ENCODE measurements around the gene TNFRSF21. TPM values are rescaled to one million over a fixed set of nuclear protein-coding genes. Genes with fewer than 3 reads are reported as not detected.

The TNFRSF21 gene
- total RNA-seq, 1 donor from 2014 or later: 1.8 TPM

- TF ChIP-seq CTCF (IDR thresholded peaks at IDR 0.05): no peak
- no peaks in the 10 kb centered on the region for H3K27me3 ChIP-seq
- H3K4me3 ChIP-seq: no peak overlapping the region
- H3K36me3 ChIP-seq: no peaks in the 10 kb centered on the region
- no peak overlapping the region for H3K27ac ChIP-seq
- H3K9me3 ChIP-seq: no peaks in the 10 kb centered on the region
- intact Hi-C loops (cut with DNase I): no loop called here
- no peaks in the 10 kb centered on the region for H3K4me1 ChIP-seq
- no peak for DNase-seq (ENCODE audit: low spot score in 2 of 2)
Measured at GRCh38 chr6:47352966-47353365, 43.3 kb upstream of the TNFRSF21 start.

DNA sequence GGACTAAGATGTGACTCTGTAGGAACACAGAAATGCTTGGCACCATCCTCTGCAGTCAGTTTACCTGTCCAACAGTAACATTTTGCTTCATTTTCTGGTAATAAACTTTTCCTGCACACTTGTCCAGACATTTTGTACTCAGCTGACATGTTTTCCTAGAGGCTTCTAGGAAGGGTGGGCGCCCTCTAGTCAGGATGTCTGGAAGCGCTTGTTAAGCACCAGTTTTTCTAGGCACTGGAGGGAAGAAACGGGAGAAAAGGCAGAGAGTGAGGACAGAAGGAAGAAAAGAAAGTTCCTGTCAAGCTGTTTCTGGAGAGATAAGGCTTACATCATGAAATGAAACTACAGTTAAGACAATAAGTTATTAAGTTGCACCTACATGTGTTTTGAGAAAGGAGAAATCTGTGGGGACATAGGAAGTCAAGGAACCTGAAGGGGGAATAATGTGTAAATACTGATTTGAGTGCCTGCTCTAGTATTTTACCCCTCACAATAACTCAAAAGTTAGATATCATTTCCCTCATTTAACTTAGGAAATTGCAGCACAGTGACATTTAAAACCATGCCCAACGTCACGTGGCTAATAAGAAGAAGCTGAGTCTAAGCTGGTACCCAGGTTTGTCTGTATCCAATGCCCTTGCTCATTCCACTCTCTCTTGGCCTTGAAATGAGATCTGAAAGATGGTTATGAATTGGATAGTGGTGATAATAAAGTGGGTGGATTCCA lies 42.7 kb upstream of the TNFRSF21 start:
- TF ChIP-seq CTCF (IDR thresholded peaks at IDR 0.05): no peak
- no peak overlapping the region for H3K4me3 ChIP-seq
- intact Hi-C loops (cut with DNase I): no loop called here

GRCh38 chr6:47351621-47352020 lies 41.9 kb upstream of the TNFRSF21 start:
- no peak overlapping the region for H3K4me3 ChIP-seq
- intact Hi-C loops (cut with DNase I): no loop called here
- no peaks in the 10 kb centered on the region for H3K36me3 ChIP-seq
- TF ChIP-seq CTCF (IDR thresholded peaks at IDR 0.05): no peak
- no peaks in the 10 kb centered on the region for H3K4me1 ChIP-seq
- no peak for DNase-seq (ENCODE audit: low spot score in 2 of 2)
- H3K27ac ChIP-seq: no peak overlapping the region
- no peaks in the 10 kb centered on the region for H3K27me3 ChIP-seq
- H3K9me3 ChIP-seq: no peaks in the 10 kb centered on the region

More for the DNA sequence above, 42.7 kb upstream of the TNFRSF21 start:
- Histone ChIP-seq H3K9me3 (no peaks in the 10 kb centered on the region), H3K36me3 (no peaks in the 10 kb centered on the region), H3K27ac (no peak overlapping the region), H3K27me3 (no peaks in the 10 kb centered on the region), H3K4me1 (no peaks in the 10 kb centered on the region)
- no peak for DNase-seq (ENCODE audit: low spot score in 2 of 2)

DNA sequence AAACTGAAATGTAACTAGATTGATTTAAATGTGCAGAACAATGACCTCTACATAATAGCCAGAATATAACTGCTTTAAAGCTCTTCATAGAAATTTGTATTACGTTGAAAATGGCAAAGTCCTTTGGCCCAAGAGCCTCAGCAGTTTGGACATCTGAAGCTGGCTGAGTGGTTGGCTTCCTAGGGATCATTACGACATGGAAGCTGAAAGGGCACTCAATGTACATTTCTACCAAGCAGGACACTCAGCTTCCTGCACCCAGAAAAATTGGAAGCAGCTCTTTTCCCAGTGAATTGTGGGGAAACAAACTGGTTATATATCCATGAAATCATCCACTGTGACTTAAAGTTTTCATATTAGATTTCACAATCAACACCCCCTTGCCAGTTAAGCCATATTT lies 40.2 kb upstream of the TNFRSF21 start:
- Histone ChIP-seq H3K4me1 (no peaks in the 10 kb centered on the region), H3K4me3 (no peak overlapping the region), H3K36me3 (no peaks in the 10 kb centered on the region), H3K27me3 (no peaks in the 10 kb centered on the region), H3K27ac (no peak overlapping the region), H3K9me3 (no peaks in the 10 kb centered on the region)
- no peak for TF ChIP-seq CTCF (IDR thresholded peaks at IDR 0.05)
- intact Hi-C loops (cut with DNase I): no loop called here
- DNase-seq (ENCODE audit: low spot score in 2 of 2): no peak

GRCh38 chr6:47348316-47348863 lies 38.7 kb upstream of the TNFRSF21 start:
- Histone ChIP-seq H3K9me3 (no peaks in the 10 kb centered on the region), H3K36me3 (no peaks in the 10 kb centered on the region), H3K27ac (no peak overlapping the region), H3K27me3 (no peaks in the 10 kb centered on the region), H3K4me3 (no peak overlapping the region), H3K4me1 (no peaks in the 10 kb centered on the region)
- intact Hi-C loops (cut with DNase I): no loop called here
- TF ChIP-seq CTCF (IDR thresholded peaks at IDR 0.05): no peak
- DNase-seq (ENCODE audit: low spot score in 2 of 2): no peak

Measured in ascending aorta (tissue), 2 donors.